Neural progenitor cell (in vitro differentiated cells): ENCODE measurements around the gene MCF2L2. TPM values are rescaled to one million over a fixed set of nuclear protein-coding genes. Genes with fewer than 3 reads are reported as not detected.
"Not testable (repeated sequence)": the region's sequence is repeated elsewhere in the genome, so short reads cannot be mapped to it uniquely, and the experiment has no call there.

Source experiments
- DNase-seq: peaks from one replicate; pipeline ENCODE4 v3.0.0-alpha.2; 2016; ENCODE audit warnings: low spot score
- H2AFZ ChIP-seq: fragments of 200-600 bp; sonication (generic); replicated peaks from 2 replicates; pipeline ENCODE4 v1.6.1; 2016; ENCODE audit warnings: antibody characterized with exemption
- H3F3A ChIP-seq: fragments of 200-600 bp; sonication (generic); 2 replicates; pipeline ENCODE4 v1.6.1; 2016; ENCODE audit warnings: antibody characterized with exemption, low read depth
- H3K27ac ChIP-seq: fragments of 200-600 bp; sonication (generic); 2 replicates; pipeline ENCODE4 v1.5.1; 2016; ENCODE audit warnings: mild to moderate bottlenecking
- H3K27me3 ChIP-seq: fragments of 200-600 bp; sonication (generic); 2 replicates; pipeline ENCODE4 v1.6.1; 2016; ENCODE audit warnings: mild to moderate bottlenecking, moderate library complexity
- H3K36me3 ChIP-seq: fragments of 200-600 bp; sonication (generic); 2 replicates; pipeline ENCODE4 v1.5.1; 2016
- H3K4me1 ChIP-seq: fragments of 200-600 bp; sonication (generic); 2 replicates; pipeline ENCODE4 v1.6.1; 2016; ENCODE audit warnings: mixed run types
- H3K4me2 ChIP-seq: fragments of 200-600 bp; sonication (generic); 2 replicates; pipeline ENCODE4 v1.6.1; 2016
- H3K4me3 ChIP-seq: fragments of 200-600 bp; sonication (generic); 2 replicates; pipeline ENCODE4 v1.5.1; 2016
- H3K79me2 ChIP-seq: fragments of 200-600 bp; sonication (generic); 2 replicates; pipeline ENCODE4 v1.6.1; 2016; ENCODE audit warnings: low read depth
- H3K9ac ChIP-seq: fragments of 200-600 bp; sonication (generic); 2 replicates; pipeline ENCODE4 v1.6.1; 2016
- H3K9me3 ChIP-seq: fragments of 200-600 bp; sonication (generic); 2 replicates; pipeline ENCODE4 v1.5.1; 2016; ENCODE audit warnings: low read depth
- H4K20me1 ChIP-seq: fragments of 200-600 bp; sonication (generic); 2 replicates; pipeline ENCODE4 v1.6.1; 2016; ENCODE audit warnings: low read depth
- H3K27ac Mint-ChIP-seq: 3 replicates; pipeline ENCODE4 v1.8.0; 2021; ENCODE audit warnings: mixed read lengths
- H3K27me3 Mint-ChIP-seq: 2 replicates; pipeline ENCODE4 v1.8.0; 2022; ENCODE audit warnings: low read depth, mild to moderate bottlenecking, inconsistent platforms, moderate library complexity, mixed read lengths; ENCODE audit not compliant: insufficient read depth
- H3K36me3 Mint-ChIP-seq: 3 replicates; pipeline ENCODE4 v1.8.0; 2021; ENCODE audit warnings: mixed read lengths
- H3K4me1 Mint-ChIP-seq: 3 replicates; pipeline ENCODE4 v1.8.0; 2021; ENCODE audit warnings: mixed read lengths
- H3K4me3 Mint-ChIP-seq: 3 replicates; pipeline ENCODE4 v1.8.0; 2021; ENCODE audit warnings: mild to moderate bottlenecking, moderate library complexity, mixed read lengths
- H3K9me3 Mint-ChIP-seq: 3 replicates; pipeline ENCODE4 v1.8.0; 2020; ENCODE audit warnings: mixed read lengths
- CTCF ChIP-seq: fragments of 200-600 bp; sonication (generic); IDR thresholded peaks from 2 replicates; pipeline ENCODE4 v1.5.1; 2017; ENCODE audit warnings: antibody characterized with exemption, mild to moderate bottlenecking
- EZH2 ChIP-seq: fragments of 200-600 bp; sonication (generic); IDR thresholded peaks from 2 replicates; pipeline ENCODE4 v1.6.1; 2017; ENCODE audit warnings: antibody characterized with exemption, mild to moderate bottlenecking, moderate library complexity
- EZH2phosphoT487 ChIP-seq: fragments of 200-600 bp; sonication (generic); IDR thresholded peaks from 2 replicates; pipeline ENCODE4 v1.6.1; 2017; ENCODE audit warnings: antibody characterized with exemption
- total RNA-seq: library from RNA; depleted of rRNA; stranded (reverse); fragments of >200 nt; gene quantifications from 2 replicates; pipeline ENCODE4 v1.2.3, GENCODE V29; 2015; ENCODE audit warnings: low replicate concordance

Gene MCF2L2
- total RNA-seq, 1 donor from 2014 or later: 11.1 TPM

- peak overlapping the region; percentile 96 for H2AFZ ChIP-seq
- H4K20me1 ChIP-seq: peaks cover 5% of the 10 kb centered on the region
- Mint-ChIP-seq H3K27ac (no peak overlapping the region), H3K4me3 (peak overlapping the region; percentile 86), H3K9me3 (peaks cover 5% of the 10 kb centered on the region), H3K4me1 (peaks cover 19% of the 10 kb centered on the region), H3K27me3 (peaks cover 27% of the 10 kb centered on the region), H3K36me3 (no peaks in the 10 kb centered on the region)
- H3F3A ChIP-seq: peaks cover 19% of the 10 kb centered on the region
- peaks cover 33% of the 10 kb centered on the region for H3K79me2 ChIP-seq
- peak overlapping the region; percentile 98 for H3K4me3 ChIP-seq
- peaks cover 30% of the 10 kb centered on the region for H3K27me3 ChIP-seq
- peak overlapping the region; percentile 6 for H3K9ac ChIP-seq
- H3K4me2 ChIP-seq: peak overlapping the region; percentile 99
- peaks cover 13% of the 10 kb centered on the region for H3K4me1 ChIP-seq
- H3K9me3 ChIP-seq: no peaks in the 10 kb centered on the region
- no peaks in the 10 kb centered on the region for H3K36me3 ChIP-seq
- H3K27ac ChIP-seq: no peak overlapping the region
- peak; percentile 54 for DNase-seq
- no peak for TF ChIP-seq EZH2
- TF ChIP-seq CTCF: peak; percentile 21
- no peak for TF ChIP-seq EZH2phosphoT487
Measured at GRCh38 chr3:183427196-183427875, 1.1 kb downstream of the MCF2L2 start.

GRCh38 chr3:183418807-183419206, 9.6 kb downstream of the MCF2L2 start:
- H3K4me2 ChIP-seq, H3K4me3 ChIP-seq, H3K27ac Mint-ChIP-seq, H3K27me3 Mint-ChIP-seq, H3K36me3 Mint-ChIP-seq, H3K4me3 Mint-ChIP-seq, H3K79me2 ChIP-seq, H3K27ac ChIP-seq, DNase-seq, H3K4me1 ChIP-seq, H4K20me1 ChIP-seq, H2AFZ ChIP-seq, H3K4me1 Mint-ChIP-seq, H3K27me3 ChIP-seq, H3K36me3 ChIP-seq, H3F3A ChIP-seq, H3K9ac ChIP-seq: not testable (repeated sequence)
- peaks cover 40% of the 10 kb centered on the region for H3K9me3 Mint-ChIP-seq
- peaks cover 12% of the 10 kb centered on the region for H3K9me3 ChIP-seq

- Mint-ChIP-seq H3K4me3 (no peak overlapping the region), H3K27ac (no peak overlapping the region), H3K36me3 (no peaks in the 10 kb centered on the region), H3K27me3 (peaks cover 4% of the 10 kb centered on the region), H3K4me1 (peaks cover 5% of the 10 kb centered on the region), H3K9me3 (no peaks in the 10 kb centered on the region)
- Histone ChIP-seq H3K27me3 (no peaks in the 10 kb centered on the region), H2AFZ (no peak overlapping the region), H4K20me1 (no peaks in the 10 kb centered on the region), H3K4me3 (no peak overlapping the region), H3K9me3 (no peaks in the 10 kb centered on the region), H3K4me1 (no peaks in the 10 kb centered on the region), H3K4me2 (no peak overlapping the region), H3K79me2 (no peaks in the 10 kb centered on the region), H3F3A (no peaks in the 10 kb centered on the region), H3K36me3 (no peaks in the 10 kb centered on the region), H3K27ac (no peak overlapping the region), H3K9ac (no peak overlapping the region)
- DNase-seq: no peak
- TF ChIP-seq CTCF (no peak), EZH2phosphoT487 (no peak), EZH2 (no peak)
Measured at GRCh38 chr3:183411216-183411922, 17.1 kb downstream of the MCF2L2 start.

GRCh38 chr3:183410759-183411158, 17.7 kb downstream of the MCF2L2 start:
- H3K4me3 Mint-ChIP-seq: no peak overlapping the region
- no peak overlapping the region for H3K27ac ChIP-seq
- peaks cover 4% of the 10 kb centered on the region for H3K27me3 Mint-ChIP-seq
- H3K9me3 ChIP-seq: no peaks in the 10 kb centered on the region
- no peaks in the 10 kb centered on the region for H3K4me1 ChIP-seq
- H3K36me3 ChIP-seq: no peaks in the 10 kb centered on the region
- H3K36me3 Mint-ChIP-seq: no peaks in the 10 kb centered on the region
- TF ChIP-seq EZH2phosphoT487 (no peak), EZH2 (no peak), CTCF (no peak)
- H3K27me3 ChIP-seq: no peaks in the 10 kb centered on the region
- H3K9ac ChIP-seq: no peak overlapping the region
- no peak overlapping the region for H3K27ac Mint-ChIP-seq
- H3K4me3 ChIP-seq: no peak overlapping the region
- no peak for DNase-seq
- H3F3A ChIP-seq: no peaks in the 10 kb centered on the region
- H4K20me1 ChIP-seq: no peaks in the 10 kb centered on the region
- peaks cover 5% of the 10 kb centered on the region for H3K4me1 Mint-ChIP-seq
- H2AFZ ChIP-seq: no peak overlapping the region
- H3K79me2 ChIP-seq: no peaks in the 10 kb centered on the region
- H3K4me2 ChIP-seq: no peak overlapping the region
- H3K9me3 Mint-ChIP-seq: no peaks in the 10 kb centered on the region
